ENCODE results near the gene UGT2A1. TPM values are rescaled to one million over a fixed set of nuclear protein-coding genes. Genes with fewer than 3 reads are reported as not detected.
A peak's percentile ranks its signal among the peaks of the same experiment; 100 is the strongest.

UGT2A1 gene
- total and polyA plus RNA-seq, 4 donors = 0.05 to 6.6 (median 0.25) TPM

- TF ChIP-seq HNF4G (IDR thresholded peaks at IDR 0.05) (no peak), RAD21 (IDR thresholded peaks at IDR 0.05) (no peak)
- Histone ChIP-seq H3K9me3 (ENCODE audit: control insufficient read depth in 4 of 4, low read length in 3 of 4) (peaks cover 0 to 5% (median 0%) of the 10 kb centered on the region in 4 donors), H3K36me3 (ENCODE audit: control insufficient read depth in 4 of 4, insufficient read depth in 3 of 4, low read depth in 1 of 4, low read length in 3 of 4) (no peaks in the 10 kb centered on the region), H3K4me3 (ENCODE audit: low read depth in 1 of 3, low read length in 3 of 3) (no peak overlapping the region), H3K9ac (ENCODE audit: low read depth in 1 of 2, low read length in 2 of 2) (no peak overlapping the region), H3K27ac (ENCODE audit: low read depth in 1 of 2, low read length in 2 of 2) (no peak overlapping the region), H3K4me1 (ENCODE audit: control insufficient read depth in 4 of 4, insufficient read depth in 4 of 4, low read length in 3 of 4) (peaks cover 0 to 3% (median under 1%) of the 10 kb centered on the region in 4 donors), H3K27me3 (ENCODE audit: control insufficient read depth in 4 of 4, insufficient read depth in 4 of 4, low read length in 3 of 4) (no peaks in the 10 kb centered on the region)
- 96% methylated on average over 24 of the region's 24 CpGs for WGBS
- DNase-seq (ENCODE audit: low spot score) = no peak
Observed at GRCh38 chr4:69576251-69576877, 76.7 kb downstream of the UGT2A1 start.

- Histone ChIP-seq H3K27me3 (ENCODE audit: control insufficient read depth in 4 of 4, insufficient read depth in 4 of 4, low read length in 3 of 4) (no peaks in the 10 kb centered on the region), H3K36me3 (ENCODE audit: control insufficient read depth in 4 of 4, insufficient read depth in 3 of 4, low read depth in 1 of 4, low read length in 3 of 4) (no peaks in the 10 kb centered on the region), H3K9me3 (ENCODE audit: control insufficient read depth in 4 of 4, low read length in 3 of 4) (no peaks in the 10 kb centered on the region), H3K4me1 (ENCODE audit: control insufficient read depth in 4 of 4, insufficient read depth in 4 of 4, low read length in 3 of 4) (peaks cover 2 to 15% (median 7%) of the 10 kb centered on the region in 4 donors), H3K9ac (ENCODE audit: low read depth in 1 of 2, low read length in 2 of 2) (no peak overlapping the region), H3K4me3 (ENCODE audit: low read depth in 1 of 3, low read length in 3 of 3) (no peak overlapping the region), H3K27ac (ENCODE audit: low read depth in 1 of 2, low read length in 2 of 2) (peak overlapping the region in 1 of 2 donors; percentile 9)
- 40% methylated on average over 1 of the region's 1 CpG for WGBS
- no peak for DNase-seq (ENCODE audit: low spot score)
- no peak for TF ChIP-seq GABPA (IDR thresholded peaks at IDR 0.05 in 1 of 2, conservative IDR thresholded peaks at IDR 0.05 in 1 of 2)
- TF ChIP-seq ATF3 (IDR thresholded peaks at IDR 0.05) = no peak
- TF ChIP-seq JUND (IDR thresholded peaks at IDR 0.05) = peak; percentile 37 to 51
- TF ChIP-seq RXRA (IDR thresholded peaks at IDR 0.05) = peak; percentile 81
- peak; percentile 61 for TF ChIP-seq SP1 (IDR thresholded peaks at IDR 0.05)
- no peak for TF ChIP-seq NR2F2 (IDR thresholded peaks at IDR 0.05)
- TF ChIP-seq MAX (IDR thresholded peaks at IDR 0.05) = peak; percentile 39
- TF ChIP-seq FOXA1 (IDR thresholded peaks at IDR 0.05) = no peak
- peak; percentile 78 for TF ChIP-seq YY1 (IDR thresholded peaks at IDR 0.05)
- peak; percentile 7 for TF ChIP-seq FOXA2 (IDR thresholded peaks at IDR 0.05)
- TF ChIP-seq RAD21 (IDR thresholded peaks at IDR 0.05) = peak; percentile 44 to 49
- TF ChIP-seq TAF1 (conservative IDR thresholded peaks at IDR 0.05) = peak; percentile 65
- TF ChIP-seq ZBTB33 (IDR thresholded peaks at IDR 0.05) = no peak
- no peak for TF ChIP-seq HNF4G (IDR thresholded peaks at IDR 0.05)
- TF ChIP-seq REST (IDR thresholded peaks at IDR 0.05) = peak; percentile 29
- peak; percentile 44 to 60 for TF ChIP-seq HNF4A (conservative IDR thresholded peaks at IDR 0.05)
- TF ChIP-seq CTCF (IDR thresholded peaks at IDR 0.05; ENCODE audit: low read depth, low read length, missing input control) = no peak
- TF ChIP-seq EGR1 (IDR thresholded peaks at IDR 0.05; ENCODE audit: low read depth in 2 of 2) = no peak
Observed at GRCh38 chr4:69568787-69569186, 84.3 kb downstream of the UGT2A1 start.
